Fibroblast of gingiva (primary cell): ENCODE measurements around the gene STK32B.
A peak's percentile ranks its signal among the peaks of the same experiment; 100 is the strongest.

Experiments
- DNase-seq: peaks from one replicate; pipeline ENCODE4 v3.0.0-alpha.2; 2011; ENCODE audit warnings: low read depth

STK32B gene

DNA sequence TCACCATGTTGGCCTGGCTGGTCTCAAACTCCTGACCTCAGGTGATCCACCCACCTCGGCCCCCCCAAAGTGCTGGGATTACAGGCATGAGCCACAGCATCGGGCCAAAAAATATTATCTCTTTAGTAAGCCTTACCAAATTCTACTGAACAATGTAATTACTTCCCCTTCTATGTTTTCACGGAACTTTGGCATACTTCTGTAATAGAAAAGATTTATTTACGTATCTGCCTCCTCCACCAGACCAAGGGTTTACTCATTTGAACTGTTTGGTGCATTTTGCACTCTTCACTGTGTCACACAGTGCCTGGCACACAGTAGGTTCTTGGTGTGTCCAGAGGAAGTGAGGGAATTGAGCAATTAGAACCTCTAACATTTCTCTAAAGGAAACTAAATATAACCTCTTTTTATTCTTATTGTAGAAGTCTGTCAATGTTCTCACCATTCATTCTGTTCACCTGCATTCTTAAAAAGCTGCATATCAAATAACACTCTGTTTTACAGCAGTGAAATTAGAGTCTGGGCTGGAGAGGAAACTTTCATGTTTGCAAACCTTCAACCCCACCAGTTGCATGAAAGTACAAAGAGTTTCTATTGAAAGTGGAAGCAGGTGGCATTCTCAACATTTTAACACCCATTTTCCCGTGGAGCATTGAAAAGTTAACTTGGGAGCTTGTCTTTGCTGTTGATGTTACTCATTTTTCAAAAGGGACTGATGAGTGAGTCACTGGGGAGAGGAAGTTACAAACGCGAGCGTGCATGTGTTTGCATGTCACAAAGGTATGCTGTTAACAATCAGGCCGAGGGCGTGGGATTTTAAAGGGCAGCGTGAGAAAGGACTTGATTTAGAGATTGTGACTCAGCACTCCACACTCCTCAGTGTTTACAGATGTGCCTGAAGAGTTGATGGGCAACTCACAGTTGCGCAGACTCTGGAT lies 314.1 kb downstream of the STK32B start:
- DNase-seq = peak; percentile 13

DNA sequence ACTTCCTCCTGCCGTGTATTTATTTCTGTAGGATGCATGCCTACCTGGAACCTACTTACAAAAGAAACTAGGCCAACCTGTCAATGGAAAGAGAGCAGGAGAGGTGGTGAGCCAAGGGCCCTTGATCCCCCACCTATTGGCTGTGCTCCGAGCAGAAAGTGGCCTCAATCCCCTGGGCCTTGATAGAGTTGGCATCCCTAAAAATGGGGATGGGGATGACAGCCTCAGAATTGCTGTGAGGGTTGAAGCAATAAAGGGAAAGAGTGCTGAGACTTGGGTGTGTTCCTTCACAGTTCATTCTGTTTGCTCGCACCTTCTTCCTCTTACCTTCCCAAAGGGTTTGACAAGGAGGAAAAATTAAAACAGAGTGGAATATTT lies 314.7 kb downstream of the STK32B start:
- DNase-seq = no peak

DNA sequence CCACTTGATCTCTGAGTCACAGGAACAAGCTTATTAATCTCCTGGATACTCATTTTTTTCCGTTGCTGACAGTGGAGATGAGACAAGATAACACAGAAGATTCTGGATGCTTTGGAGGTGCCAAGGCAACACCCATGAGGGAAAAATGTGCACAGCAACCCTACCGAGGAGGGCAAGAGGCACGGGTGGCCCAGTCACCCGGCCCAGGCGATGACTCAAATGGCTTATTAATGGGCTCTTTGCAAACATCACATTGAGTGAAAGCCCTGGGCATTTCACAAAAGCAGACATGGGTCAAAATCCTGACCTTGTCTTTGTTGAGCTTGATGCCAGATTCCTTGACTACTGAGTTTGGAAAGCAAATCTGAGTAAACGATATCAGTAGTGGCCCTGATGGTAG lies 315.1 kb downstream of the STK32B start:
- DNase-seq = no peak

DNA sequence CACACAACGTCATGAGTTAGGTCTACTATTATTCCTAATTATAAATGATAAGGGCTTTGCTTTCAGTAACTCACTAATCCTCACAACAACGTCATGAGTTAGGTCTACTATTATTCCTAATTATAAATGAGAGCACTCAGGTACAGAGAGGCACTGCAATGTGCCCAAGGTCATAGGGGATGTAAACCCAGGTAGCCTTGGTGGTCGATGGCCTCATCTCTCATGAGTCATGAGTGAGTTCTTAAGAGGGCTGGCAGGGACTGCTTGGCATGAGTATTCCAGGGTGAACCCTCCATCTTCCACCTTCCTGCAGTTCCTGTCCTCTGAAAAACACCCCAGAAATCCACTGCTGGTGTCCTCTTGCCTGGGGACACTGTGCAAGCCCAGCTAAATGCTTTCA lies 317.1 kb downstream of the STK32B start:
- no peak for DNase-seq

DNA sequence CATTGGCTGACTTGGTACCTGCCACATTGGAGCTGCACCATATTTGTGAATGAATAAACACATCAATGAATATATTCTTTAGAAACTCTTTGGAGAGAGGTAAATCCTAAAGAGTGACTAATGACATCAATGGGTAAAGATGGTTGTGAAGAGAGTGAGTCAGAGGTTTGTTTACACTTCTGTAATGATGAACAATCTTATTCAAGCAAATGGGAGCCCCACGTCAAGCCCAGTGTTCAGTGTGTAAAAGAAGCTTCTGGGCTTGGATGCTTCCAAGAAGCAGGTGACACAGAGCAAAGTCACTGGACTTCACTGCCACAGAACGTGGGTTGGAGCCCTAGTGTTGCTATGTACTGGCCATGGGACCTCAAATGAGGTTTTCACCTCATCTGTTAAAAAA lies 319.0 kb downstream of the STK32B start:
- DNase-seq = no peak

DNA sequence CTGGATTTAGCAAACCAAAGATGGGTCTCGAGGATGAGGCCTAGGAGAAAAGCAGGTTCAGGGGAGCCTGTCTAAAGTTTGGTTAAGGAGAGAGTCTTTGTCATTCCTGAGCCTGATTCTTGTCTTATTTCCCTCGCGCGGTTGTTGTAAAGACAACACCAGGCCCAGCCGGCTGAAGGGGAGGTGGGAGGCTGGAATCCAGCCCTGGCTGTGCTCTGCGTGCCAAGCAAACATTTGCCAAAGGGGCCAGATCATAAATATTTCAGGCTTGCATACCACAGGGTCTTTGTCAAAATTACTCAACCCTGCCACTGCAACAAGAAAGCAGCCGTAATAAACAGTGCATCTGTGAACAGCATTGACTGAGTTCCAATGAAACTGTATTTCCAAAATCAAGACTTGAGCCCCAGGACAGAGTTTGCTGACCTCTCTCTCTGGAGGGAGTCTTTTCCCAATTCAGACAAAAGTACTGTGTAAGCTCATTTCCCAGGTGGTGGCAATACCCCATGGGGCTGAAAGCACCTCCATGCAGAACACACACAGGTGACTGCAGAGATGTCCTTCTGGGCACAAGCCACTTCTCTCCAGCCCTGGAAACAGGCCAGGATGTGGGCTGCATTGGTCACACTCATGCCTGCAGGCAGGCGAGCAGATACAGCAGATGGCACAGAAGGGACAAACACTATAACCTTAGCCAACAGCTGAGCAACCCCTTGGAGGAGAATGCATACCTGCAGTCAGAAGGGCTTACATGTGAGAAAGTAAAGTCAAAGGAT lies 320.3 kb downstream of the STK32B start:
- DNase-seq = no peak

DNA sequence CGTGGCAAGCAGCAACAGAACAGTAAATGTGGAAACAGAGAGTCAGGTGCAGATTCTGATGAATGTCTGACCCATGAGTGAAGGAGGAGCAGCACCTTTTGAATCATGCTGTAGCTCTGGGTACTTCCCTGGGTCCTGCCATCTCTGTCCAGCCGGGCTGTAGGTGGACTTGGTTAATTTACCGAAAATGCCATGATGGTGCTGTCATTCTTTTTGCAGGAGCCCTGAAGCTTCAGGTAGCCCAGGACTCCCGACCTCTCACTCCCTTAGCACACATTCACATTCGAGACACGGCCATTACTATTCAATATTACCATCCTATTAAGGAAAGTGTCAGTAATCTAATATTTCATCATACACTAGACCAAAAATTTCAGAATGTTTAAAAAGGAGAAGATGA lies 320.9 kb downstream of the STK32B start:
- no peak for DNase-seq

DNA sequence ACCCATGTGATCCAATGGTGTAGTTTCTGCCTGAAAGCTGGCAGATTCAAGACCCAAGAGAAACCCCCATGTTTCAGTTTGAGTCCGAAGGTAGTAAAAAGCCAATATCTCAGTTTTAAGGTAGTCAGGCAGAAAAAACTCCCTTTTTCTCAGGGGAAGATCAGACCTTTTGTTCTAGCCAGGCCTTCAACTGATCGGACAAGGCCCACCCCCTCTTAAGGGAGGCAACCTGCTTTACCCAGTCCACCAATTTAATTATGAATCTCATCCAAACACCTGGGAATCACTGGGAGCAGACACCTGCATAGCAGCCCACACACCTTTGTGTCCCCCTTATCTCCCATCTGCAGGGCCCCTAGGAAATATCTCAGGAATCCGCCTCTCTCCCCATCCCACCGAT lies 322.0 kb downstream of the STK32B start:
- no peak for DNase-seq

DNA sequence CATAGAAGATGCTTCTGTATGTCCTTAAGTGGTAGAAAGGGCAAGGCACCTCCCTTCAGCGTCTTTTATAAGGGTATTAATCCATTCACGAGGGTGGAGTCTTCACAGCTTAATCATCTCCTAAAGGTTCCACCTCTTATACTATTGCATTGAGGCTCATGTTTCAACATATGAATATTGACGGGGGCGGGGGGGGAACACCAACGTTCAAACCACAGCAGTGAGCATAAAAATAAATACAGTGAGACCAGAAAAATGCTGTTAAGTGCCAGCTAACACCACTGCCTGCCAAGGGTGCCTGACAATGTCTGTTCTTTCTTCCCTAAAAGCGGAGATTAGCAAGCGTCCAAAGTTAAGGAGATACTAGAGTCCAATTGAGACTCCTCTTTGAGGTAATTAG lies 323.3 kb downstream of the STK32B start:
- DNase-seq = no peak

DNA sequence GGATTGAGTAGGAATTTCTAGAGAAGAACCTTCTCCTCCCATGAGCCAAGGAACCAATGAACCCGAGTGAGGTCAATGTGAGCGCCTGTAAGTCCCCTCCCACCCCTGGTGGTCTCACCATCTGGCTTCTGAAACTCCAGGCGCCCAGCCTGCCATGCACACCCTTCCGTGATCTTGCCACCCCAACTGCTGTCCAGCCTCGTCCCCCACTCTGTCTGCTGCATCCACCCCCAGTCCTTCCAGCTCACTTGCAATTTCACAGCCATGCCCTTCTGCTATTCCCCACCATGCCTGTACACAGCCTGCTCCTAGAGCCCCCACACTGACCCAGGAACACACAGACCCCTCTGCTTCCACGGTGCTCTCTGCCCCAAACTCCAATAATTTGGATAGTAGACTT lies 323.7 kb downstream of the STK32B start:
- no peak for DNase-seq

DNA sequence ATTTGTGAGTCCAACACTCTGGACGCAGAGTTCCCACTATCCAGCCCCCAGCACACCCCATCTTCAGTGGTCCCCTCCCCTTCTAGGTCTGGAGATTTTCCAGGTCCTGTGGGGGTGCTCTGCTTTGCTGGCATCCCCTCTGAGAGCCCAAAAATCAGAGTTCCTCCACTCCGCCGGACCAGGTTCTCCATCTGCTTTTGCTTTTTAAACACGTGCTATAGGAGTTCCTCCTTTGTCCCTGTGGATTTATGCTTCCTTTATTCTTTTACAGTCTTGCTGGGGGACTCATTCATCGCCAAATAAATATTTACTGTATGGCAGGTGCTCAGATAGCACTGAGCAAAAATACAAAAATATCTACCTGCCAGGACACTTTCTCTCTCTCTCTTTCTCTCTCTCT lies 324.7 kb downstream of the STK32B start:
- no peak for DNase-seq

DNA sequence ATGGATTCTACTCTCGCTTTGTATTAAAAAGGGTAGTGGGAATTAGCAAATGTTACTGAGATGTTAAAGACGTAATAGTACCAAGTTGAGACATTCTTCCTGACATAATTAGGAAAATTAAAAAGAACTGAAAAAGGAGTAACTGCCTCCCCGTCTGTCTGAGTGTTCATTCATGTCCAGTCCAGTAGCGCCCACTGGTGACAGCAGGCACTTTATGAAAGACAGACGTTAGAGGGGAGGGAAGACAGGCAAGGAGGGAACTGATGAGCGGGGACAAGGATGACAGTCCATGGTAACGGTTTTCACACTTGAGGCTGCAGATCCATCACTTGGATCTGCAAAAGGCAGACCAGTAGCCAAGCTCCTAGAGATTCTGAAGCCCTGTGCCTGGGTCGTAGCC lies 326.7 kb downstream of the STK32B start:
- DNase-seq = no peak

DNA sequence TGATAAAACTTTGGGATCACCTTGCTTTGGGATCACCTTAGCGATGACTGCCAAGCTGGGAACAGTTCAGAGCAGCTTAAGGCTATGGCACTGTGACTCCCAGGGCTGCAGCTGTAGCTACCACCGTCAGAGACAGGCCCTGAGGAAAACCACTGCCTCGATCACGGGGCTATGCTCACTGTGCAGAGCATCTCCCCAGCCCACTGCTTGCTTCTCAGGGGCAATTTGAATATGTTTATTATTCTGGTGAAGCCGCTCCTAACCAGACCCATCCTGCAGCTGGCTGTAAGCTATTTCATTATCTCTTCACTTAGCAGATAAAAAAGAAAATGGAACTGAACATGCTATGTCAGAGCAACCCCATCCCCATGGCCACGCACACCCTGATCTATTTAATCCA lies 328.6 kb downstream of the STK32B start:
- DNase-seq = no peak

DNA sequence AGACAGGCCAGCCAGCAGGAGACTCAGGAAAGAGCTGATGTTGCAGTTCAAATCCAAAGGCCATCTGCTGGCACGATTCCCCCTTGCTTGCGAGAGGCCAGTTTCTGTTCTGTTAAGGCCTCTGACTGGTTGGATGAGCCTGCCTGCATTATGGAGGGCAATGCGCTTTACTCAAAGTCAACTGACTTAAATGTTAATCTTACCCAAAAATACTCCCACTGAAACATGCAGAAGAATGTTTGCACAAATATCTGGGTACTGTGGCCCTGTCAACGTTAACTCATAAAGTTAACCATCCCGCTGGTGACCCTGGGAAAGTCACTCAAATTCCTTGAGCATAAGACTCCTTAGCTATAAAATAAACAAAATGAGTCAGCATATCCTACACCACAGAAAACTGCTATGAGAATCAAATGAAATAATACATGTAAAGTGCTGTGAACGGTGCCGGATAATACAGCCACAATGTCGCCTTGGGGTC lies 330.7 kb downstream of the STK32B start:
- no peak for DNase-seq

DNA sequence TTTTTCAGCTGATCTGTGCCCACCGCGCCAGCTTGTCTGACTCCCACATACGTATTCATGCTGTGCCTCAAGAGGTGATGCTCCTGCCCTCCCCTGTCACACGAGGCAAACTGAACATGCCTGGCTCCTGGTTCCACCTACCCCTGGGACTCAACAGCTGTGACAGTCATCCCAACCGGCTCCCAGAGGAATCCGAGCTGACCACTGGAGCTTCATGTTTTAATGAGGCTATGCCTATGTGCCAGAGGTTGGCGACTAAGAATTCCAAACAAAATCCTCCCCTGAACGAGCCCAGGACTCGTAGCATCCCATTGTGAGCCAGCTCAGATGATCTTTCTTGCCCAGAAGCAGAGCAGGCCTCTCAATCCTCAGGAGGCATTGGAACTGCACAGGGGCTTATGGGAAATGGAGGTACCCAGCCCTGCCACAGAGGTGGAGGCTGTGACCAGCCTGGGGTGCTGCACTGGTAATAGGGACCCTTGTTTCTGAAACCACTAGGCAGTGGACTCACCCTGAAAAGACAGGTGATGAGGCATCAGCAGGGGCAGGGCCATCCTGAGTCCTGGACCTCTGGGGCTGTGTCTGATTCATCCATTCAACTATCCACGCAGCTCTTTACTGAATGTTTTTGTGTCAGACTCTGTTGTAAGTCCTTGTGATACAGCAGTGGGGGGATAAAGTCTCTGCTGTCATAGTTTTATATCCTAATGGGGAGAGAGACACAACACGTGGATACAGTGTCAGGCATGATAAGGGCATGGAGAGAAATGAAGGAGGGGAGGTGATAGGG lies 332.1 kb downstream of the STK32B start:
- DNase-seq = no peak

DNA sequence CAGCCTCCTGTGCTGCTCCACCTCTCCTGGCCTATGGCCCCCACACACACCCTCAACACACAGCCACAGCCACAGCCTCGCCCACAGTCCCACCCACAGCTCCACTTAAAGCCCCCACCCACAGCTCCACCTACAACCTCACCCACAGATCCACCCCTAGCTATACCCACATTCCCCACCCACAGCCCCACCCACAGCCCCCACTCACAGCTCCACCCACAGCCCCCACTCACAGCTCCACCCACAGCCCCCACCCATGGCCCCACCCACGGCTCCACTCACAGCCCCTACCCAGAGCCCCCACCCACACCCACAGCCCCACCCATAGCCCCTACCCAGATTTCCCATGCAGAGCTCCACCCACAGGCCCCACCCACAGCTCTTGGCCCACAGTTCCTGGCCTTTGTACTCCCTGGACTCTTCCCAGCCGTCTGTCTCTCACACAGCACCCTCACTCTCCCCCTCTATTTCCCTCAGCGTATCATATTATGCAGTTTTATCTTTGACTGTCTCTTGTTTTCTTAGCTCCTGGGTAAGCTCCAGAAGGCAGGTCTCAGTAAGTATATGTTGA lies 334.5 kb downstream of the STK32B start:
- no peak for DNase-seq

DNA sequence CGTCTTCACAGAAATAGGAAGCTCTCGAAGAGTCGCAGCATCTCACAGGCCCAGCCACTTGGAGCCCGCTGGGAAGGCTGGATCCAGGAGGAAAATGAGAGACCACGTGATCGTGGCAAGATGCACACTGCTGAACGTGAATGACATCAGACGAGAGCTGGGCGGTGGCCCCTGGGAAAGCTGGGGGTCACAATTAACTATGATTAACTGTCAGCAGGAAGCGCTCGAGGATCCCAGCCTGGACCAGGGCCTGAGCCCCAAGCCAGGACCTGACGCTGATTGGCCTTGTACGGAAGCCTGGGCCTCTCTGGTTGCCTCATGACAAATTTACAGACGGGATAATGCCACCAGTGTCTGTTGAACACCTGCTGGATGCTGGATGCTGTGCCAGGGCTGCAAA lies 335.6 kb downstream of the STK32B start:
- DNase-seq = no peak

DNA sequence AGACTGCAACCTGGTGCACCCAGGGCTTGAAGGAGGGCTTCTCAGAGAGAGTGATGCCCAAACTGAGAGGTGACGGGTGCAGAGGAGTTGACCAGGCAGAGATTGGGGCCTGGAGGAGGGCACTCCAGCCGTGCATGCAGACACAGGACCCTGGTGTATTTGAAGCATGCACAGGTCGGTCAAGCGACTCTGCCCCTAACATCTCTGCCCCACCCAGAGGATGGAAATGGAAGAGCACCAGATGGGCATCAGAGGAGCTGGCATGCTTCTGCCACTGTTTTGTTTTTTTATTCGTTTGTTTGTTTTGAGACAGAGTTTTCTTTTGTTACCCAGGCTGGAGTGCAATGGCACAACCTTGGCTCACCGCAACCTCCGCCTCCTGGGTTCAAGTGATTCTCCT lies 336.2 kb downstream of the STK32B start:
- DNase-seq = no peak

DNA sequence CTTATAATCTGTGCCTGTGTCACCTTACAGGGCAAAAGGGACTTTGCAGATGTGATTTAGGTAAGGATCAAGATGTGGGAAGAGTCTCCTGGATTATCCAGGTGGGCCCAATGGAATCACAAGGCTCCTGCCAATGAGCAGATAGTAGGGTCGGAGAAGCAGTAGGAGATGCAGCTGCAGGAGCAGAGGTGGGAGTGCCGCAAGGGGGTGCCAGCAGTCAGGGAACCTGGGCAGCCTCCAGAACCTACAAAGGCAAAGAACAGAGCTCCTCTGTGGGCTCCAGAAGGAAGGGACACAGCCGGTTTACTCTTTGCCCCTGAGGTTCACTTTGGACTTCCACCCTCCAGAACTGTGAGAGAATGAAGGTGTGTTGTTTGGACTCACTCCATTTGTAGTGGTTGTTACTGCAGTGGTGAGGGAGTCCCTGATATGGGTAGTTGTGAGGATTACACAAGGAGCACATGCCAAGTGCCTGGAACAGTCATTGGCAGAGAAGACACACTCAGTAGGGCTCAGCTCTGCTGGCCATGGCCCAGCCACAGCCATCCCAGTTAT lies 338.6 kb downstream of the STK32B start:
- DNase-seq = no peak

DNA sequence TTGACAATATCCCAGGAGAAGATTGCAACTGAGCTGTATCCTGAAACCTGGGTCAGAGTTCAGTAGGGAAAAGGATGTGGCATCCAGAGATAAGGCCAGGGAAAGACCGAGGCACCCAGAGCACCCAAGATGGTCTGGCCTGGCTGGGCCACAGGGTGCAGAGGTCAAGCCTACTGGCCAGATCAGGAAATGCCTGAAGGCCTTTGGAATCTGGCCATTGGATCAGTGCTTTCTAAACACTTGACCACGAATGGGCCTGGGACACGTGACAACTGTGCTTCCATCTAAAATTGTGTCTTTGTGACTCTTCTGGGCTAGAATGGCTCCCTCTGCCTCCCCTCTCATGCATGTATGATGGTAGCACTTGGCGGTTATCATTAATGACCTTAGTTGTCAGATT lies 340.2 kb downstream of the STK32B start:
- no peak for DNase-seq

DNA sequence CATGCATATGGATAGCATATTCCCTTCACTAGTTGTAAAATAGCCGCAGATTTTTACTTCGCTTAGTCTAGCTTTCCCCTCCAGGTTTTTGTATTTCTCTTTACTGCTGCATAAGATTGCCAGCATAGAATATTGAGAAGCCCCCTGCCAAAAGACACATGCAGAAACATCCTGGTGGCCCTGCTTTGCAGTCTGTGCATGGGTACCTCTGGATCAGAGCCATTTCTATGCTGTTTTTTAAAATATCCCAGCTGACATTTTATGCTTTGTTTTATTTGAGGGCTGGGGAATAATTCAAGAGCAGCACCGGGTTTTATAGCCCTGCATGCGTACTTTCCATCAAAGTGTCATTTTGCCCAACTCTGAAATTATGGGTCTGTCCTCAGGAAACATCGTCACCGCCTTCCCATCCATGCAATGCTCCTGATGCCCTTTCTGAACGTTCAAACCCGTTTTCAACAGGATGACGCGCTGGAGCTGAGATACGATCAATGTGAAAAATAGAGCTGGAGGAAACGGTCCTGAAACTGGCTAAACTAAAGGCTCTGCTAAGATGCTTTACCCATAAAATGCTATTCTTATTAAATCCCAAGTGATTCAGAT lies 342.7 kb downstream of the STK32B start:
- no peak for DNase-seq
